Inferior parietal cortex (tissue), 1 donor: ENCODE measurements around the gene CPZ.
"Not testable (repeated sequence)": the region's sequence is repeated elsewhere in the genome, so short reads cannot be mapped to it uniquely, and the experiment has no call there.

ENCODE experiments used
- DNase-seq: peaks from one replicate; pipeline ENCODE4 v3.0.0-alpha.2; 2016; ENCODE audit errors: extremely low spot score

CPZ gene

DNA sequence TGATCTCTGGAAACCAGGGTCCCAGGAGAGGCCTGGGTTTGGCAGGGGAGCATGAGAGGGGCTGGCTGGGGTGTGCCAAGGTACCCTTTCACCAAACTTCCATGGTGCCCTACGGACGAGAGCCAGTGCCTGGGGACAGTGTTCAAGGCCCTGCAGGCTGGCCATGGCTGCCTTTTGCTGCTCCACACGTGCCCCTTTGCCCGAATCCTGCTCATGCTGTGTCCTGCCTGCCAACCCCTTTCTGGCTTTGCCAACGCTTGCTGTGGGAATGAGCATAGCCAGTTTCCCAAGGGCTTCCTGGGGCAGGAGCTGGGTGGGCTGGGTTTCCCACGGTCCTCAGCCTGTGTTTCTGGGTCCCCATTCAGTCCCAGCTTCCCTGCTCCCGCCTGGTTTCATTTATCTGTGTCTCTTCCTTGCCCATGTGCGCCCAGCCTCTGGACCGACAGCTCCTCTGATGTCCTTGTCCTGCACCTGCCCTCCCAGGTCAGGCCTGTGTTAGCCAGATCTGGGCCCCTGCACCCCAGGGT lies 17.3 kb downstream of the CPZ start:
- DNase-seq, result no peak

DNA sequence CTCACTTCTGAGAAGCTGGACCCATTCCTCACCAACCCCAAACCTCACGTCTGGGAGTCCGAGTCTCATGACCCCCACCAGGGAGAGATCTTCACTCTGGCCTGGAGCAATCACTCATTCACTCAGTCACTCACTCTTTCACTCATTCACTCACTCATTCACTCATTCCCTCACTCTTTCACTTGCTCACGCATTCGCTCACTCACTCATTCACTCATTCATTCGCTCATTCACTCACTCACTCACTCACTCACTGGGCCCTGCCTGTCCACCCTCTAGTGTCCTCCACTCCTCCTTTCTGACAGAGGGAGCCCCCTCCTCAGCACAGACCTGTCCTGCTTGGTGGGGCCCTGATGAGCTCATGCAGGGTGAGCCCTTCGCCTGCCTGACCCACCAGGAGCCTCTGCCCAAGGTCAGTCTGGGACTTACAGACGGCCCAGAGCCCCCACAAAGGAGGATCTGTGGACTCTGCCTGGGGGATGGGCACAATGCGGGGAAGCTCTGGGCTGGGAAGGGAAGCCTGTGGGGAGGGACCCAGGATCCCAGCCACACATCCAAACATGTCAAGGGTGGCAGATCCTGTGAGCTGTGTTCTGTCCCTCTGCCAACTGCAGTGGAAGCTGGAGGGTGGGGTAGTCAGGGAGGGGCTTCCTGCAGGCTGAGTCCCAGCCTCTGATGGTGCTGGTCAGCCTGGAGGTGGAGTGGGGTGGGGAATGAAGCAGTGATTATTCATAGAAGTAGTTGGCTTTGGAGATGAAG lies 18.5 kb downstream of the CPZ start:
- no peak for DNase-seq

DNA sequence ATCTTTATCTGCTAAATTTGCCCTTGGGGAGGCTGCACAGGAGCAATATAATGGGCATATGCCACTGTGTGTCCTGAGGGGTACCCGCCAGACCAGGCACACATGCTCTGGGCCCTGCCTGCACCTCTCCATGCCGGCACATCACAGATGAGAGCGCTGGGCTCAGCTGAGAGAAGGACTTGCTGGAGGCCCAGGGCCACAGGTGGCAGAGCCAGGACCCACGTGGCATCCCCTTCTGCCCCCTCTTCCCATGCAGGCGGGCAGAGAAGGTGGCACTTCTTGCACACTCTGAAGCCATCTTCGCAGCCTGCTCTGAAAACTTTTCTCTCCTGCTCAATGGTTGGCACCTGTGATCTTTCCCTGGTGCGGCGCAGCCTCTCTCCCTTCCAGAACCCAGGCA lies 20.1 kb downstream of the CPZ start:
- DNase-seq, result no peak

DNA sequence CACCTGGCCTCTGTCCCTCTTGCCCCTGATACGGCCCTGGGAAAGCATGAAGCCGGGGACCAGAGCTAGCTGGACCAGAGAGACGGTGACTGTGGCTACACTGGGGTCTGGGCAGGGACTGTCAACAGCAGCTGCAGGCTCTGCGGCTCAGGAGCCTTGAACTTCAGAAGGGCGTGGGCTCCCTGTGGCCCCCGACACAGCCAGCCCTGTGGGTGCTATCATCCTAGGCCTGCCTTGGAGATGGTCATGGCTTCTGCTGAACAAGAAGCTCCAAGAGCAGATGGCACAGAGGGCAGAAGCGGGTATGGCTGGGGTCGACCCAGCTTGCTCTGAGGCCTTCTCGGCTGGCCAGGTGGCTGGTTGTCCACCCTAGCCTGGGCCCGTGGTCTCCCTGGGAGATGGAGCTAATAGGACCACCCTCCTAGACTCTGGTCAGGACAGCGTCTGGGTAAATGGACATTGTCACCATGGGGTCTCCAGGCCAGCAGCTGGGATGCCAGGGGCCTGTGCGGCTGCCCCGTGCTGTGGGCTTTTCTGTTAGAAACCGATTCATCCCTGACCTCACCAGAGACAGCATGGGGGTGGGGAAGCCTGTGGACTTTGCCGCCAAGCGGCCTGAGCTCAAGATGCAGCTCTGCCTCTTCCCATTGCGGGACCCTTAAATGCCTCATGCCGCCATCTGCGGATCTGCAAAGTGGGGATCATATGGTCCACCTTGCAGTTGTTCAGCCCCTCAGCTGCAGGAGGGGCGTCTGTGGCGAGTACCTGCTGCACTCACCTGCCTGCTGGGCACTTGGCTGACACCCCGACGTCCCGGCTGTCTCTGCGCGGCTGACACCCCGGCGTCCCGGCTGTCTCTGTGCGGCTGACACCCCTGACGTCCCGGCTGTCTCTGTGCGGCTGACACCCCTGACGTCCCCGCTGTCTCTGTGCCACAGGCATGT lies 21.1 kb downstream of the CPZ start:
- DNase-seq, result no peak

DNA sequence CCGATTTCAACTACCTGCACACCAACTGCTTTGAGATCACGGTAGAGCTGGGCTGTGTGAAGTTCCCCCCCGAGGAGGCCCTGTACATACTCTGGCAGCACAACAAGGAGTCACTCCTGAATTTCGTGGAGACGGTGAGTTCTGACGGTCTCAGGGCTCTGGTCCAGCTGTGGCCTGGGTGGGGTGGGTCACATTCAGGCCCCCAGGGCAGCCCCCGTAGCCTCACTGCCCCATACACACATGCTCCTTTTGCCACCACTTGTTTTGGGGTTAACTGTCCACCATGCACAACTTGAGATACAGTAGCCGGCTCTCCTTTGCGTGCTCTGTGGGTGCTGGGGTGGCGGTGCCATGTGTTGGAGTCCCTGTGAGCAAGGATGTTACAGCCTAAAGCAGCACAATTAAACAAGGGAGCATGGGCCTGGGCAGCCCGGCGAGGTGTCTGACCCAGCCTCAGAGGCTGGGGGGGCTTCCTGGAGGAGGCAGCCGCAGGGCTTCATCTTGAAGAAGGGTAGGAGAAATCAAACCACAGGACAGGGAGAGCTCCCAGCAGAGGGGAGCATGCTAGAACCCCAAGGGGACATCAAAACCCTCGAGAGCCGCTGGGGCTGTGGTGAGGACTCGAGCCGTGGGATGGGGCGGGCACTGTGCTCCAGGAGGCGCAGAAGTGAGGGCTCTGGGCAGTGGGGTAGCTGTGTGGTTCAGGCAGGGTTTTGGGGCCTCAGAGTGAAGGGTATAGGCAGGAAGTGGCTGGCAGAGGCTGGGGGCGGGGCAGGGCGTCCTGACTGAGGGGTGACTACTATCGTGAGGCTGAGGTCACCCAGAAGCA lies 22.0 kb downstream of the CPZ start:
- no peak for DNase-seq

DNA sequence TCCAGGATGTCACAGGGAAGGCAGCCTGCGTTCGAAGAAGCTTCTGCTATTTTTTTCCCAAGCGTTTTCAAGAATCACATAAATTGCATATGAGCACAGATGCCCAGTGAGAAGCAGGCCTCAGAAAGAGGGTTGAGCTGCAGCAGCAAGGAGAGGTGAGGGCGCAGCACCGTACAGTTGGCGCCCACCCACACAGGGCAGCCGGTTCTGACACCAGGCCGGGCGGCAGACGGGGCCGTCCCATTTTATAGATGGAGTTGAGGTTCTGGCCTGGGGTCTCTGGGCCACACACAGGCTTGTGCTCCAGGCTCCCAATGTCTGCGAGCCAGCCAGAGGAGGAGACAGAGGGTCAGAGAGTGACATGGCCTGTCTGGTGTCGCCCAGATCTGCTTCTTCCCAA lies 22.8 kb downstream of the CPZ start:
- no peak for DNase-seq

DNA sequence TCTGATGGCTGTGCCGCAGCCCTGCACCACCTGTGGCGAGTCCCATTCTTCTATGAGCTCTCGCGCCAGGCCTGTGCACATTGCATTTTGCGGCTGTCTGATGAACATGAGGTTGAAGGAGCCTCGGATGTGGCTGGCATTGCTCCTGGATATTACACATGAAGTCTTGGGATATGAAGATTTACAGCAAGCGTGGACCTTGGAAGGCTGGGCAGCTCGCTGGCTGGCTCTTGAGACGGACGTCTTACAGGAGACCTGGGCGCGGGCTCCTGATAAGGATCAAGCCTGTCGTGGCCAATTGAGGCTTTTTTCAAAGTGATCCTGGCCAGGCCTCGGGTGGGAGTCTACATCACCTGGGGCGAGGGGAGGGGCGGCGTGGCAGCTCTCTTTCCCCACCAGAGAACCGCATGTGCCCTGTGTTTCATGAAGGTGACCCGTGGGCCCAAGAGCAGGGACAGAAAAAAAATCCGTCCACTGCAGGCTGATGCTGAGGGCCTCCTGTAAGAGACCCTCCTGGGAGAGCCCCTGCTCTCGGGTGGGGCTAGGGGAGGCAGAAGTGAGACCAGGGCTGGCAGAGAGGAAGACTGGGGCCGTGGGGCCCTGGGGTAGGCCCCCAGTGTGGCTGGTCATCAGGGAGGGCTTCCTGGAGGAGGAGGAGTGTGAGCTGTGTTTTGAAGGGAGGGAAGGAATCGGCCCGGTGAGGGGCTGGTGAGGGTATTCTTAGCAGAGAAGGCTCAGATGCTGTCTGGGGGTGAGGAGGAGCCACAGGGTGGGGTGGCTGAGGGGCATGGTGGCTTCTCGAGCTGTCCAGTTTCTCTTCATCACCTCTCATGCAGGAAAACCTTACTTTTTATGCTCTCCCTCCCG lies 23.6 kb downstream of the CPZ start:
- no peak for DNase-seq

DNA sequence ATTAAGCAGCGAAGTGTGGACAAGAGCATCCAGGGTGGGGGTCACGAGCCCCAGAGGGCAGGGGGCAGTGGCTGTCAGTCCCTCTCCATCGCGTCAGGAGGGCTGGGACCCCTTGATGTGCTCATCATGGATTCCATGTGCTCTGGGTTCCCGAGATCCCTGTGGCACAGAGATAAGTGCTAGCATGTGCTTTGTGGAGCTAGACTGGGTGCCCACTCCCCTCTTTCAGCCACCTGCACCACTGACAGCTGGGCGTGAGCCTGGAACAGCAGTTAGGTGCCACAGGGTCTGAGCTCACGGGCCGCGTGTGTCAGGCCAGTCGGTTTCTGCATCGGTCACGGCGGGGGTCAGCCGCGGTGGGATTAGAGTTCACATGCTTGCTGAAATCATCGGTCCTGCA lies 24.3 kb downstream of the CPZ start:
- DNase-seq, result no peak

DNA sequence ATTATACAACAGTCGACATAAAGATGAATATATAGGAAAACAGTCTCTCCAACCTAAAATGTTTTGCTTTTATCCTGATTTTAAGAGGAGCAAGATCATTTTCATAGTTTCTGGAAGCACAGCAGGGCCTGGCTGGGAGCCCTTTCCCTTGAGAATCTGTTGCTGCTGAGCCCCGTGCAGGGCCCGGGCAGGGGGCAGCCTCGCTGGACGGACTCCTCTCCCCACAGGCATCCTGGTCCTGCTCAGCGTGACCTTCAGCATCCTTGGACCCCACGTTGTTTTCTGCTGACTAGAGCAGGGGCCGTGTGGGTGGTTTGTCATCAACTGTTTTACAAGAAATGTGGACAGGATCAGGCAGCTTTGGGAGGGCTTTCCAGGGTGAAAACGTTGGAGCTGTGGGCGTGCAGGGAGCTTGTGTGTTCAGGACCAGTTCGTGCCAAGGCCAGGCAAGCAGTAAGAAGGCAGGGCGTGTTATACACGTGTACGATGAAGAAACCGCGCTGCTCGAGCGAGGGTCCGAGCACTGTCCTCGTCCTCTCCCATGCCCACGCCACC lies 25.0 kb downstream of the CPZ start:
- DNase-seq, result no peak

DNA sequence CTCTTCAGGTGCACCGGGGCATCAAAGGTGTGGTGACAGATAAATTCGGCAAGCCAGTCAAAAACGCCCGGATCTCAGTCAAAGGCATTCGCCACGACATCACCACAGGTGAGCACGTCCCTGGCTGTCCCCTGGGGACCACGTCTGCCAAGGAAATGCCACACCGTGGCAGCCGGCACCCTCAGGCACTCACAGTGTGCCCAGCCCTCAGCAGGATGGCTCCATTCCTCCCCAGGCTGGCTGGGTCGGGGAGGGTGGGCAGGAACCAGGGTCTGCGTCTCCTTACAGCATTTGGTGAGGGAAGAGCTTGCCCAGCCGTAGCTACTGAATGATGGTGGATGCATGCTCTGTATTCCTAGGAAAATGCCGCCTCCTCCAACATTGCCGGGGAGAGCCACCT lies 25.9 kb downstream of the CPZ start:
- no peak for DNase-seq

DNA sequence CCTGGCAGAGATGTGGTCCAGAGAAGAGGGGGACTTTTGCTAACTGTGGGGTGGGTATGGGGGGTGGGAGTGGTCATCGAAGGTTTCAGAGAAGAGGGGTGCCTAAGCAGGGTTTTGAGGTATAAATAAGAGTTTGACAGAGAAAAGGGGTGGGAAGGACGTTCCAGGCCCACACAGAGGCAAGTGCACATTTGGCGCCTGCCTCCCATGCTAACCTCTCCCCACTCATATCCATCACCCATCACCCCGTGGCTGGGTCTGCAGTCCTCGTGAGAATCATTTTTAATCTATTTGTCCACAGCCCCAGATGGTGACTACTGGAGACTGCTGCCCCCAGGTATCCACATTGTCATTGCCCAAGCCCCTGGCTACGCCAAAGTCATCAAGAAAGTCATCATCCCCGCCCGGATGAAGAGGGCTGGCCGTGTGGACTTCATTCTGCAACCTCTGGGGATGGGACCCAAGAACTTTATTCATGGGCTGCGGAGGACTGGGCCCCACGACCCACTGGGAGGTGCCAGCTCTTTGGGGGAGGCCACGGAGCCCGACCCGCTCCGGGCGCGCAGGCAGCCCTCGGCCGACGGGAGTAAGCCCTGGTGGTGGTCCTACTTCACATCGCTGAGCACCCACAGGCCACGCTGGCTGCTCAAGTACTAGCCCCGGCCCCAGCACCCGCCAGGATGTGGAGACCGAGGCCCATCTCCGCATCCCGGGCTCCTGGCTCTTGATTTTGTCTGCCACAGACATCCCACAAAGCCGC lies 26.6 kb downstream of the CPZ start:
- no peak for DNase-seq

DNA sequence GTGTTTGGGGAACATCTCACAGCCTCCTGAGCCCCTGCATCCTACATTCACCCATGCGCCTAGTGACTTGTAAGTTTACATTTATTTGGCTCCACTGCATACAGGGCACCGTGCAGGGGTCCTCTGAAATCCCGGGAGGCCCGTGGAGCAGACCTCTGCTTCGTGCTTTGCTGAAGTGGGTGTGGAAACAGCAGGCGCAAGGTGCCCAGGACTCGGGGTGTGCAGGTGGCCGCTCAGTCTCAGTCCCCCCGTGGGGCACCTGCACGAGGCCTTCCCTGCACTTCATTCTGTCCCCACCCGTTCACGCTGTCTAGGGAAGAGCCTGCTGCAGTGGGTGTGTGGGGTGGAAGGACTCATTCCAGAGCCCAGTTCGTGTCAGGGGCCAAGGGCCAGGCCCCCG lies 28.6 kb downstream of the CPZ start:
- DNase-seq, result not testable (repeated sequence)

DNA sequence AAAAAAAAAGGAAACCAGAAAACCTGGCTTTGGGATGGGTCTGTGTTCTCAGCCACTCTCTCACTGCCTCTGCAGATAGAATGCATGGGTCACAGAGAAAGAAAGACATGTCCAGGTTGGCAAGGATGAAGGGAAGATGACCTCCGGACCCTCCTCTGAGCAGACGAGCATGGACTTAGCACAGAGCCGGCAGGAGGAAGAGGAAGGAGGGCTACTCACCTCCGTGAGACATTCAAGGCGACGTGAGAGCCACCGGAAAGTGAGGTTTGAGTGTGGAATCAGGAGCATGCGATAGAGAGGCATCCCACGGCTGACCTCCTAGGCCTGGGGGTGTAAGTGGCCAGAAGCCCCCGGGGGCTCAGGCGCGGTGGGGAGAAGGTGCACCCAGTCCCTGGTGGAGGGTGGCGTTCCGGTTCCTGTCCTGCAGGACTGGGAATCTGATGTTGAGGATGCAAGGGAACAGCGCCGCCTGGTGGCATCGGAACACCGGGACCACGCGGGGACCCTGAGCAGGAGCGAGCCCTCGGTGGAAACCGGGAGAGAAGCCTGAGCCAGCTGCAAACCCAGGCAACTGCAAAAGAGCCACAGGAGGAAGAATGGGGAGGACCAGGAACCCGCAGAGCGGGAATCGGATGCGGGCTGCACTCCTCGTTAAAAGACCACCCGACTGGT lies 32.2 kb downstream of the CPZ start:
- not testable (repeated sequence) for DNase-seq

DNA sequence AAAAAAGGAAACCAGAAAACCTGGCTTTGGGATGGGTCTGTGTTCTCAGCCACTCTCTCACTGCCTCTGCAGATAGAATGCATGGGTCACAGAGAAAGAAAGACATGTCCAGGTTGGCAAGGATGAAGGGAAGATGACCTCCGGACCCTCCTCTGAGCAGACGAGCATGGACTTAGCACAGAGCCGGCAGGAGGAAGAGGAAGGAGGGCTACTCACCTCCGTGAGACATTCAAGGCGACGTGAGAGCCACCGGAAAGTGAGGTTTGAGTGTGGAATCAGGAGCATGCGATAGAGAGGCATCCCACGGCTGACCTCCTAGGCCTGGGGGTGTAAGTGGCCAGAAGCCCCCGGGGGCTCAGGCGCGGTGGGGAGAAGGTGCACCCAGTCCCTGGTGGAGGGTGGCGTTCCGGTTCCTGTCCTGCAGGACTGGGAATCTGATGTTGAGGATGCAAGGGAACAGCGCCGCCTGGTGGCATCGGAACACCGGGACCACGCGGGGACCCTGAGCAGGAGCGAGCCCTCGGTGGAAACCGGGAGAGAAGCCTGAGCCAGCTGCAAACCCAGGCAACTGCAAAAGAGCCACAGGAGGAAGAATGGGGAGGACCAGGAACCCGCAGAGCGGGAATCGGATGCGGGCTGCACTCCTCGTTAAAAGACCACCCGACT lies 37.8 kb downstream of the CPZ start:
- DNase-seq, result not testable (repeated sequence)

DNA sequence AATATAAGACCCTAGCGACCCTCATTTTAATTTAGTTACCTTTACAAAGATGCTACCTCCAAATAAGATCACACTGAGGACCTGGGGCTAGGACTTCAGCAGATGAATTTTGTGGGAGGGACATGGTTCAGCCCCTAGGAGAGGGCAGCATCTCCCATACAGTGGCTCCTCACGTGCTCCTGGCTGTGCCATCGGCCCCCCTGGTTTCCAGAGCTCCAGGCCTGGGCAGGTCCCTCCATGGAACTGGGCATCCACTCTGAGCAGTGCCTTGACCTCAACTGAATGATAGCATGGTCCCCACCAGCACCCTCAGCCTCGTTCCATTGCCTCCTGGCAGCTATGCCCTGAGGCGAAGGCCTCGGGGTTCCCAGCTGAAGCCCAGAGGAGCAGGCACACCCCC lies 39.3 kb downstream of the CPZ start:
- not testable (repeated sequence) for DNase-seq

DNA sequence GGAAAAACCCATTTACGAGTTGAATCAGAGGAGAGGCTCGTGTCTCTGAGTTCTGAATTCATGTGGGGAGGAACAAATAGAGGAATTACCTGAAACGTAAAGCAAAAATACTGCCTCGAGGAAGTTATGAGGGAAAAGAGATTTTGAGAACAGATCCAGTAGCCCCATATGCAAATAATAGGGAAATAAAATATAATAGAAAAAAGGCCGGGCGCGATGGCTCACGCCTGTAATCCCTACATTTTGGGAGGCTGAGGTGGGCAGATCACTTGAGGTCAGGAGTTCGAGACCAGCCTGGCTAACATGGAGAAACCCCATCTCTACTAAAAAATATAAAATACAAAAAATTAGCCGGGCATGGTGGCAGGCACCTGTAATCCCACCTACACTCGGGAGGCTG lies 42.2 kb downstream of the CPZ start:
- DNase-seq, result not testable (repeated sequence)

DNA sequence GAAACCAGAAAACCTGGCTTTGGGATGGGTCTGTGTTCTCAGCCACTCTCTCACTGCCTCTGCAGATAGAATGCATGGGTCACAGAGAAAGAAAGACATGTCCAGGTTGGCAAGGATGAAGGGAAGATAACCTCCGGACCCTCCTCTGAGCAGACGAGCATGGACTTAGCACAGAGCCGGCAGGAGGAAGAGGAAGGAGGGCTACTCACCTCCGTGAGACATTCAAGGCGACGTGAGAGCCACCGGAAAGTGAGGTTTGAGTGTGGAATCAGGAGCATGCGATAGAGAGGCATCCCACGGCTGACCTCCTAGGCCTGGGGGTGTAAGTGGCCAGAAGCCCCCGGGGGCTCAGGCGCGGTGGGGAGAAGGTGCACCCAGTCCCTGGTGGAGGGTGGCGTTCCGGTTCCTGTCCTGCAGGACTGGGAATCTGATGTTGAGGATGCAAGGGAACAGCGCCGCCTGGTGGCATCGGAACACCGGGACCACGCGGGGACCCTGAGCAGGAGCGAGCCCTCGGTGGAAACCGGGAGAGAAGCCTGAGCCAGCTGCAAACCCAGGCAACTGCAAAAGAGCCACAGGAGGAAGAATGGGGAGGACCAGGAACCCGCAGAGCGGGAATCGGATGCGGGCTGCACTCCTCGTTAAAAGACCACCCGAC lies 43.5 kb downstream of the CPZ start:
- DNase-seq, result not testable (repeated sequence)

DNA sequence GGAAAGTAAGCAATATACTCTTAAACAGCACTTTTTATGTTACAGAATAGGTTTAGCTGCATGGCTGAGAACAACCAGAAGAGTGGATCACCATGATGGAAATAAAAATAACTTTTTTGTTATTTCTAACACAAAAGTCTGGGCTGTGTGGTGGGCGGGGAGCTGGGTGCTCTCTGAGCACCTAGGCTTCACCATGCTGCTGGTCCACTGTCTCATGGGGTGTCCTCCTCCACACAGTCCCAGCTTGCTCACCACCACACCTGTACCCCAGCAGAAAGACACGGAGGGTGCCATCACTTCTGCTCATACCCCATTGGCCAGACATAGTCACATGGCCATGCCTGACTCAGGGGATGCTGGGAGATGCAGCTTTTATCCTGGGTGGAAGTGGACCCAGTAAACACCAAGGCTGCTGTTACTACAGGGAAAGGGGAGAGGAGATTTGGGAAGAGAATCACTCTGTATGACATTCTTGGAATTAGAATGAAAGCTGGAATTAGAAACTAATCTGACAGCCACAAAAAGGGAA lies 45.0 kb downstream of the CPZ start:
- DNase-seq, result no peak
